Inflammatory macrophage (primary cell): ENCODE data around the gene HOMER3.
A peak's percentile ranks its signal among the peaks of the same experiment; 100 is the strongest.

ENCODE experiments used
- DNase-seq, 2 donors: peaks; one replicate each; pipeline ENCODE4 v3.0.0-alpha.2; 2020 to 2022

The HOMER3 gene

GRCh38 chr19:18900700-18901481 is 40.1 kb downstream of the HOMER3 start:
- no peak for DNase-seq

- DNase-seq: no peak
These were observed 41.1 kb downstream of the HOMER3 start for GRCh38 chr19:18899624-18900560.

GRCh38 chr19:18898607-18899408 is 42.2 kb downstream of the HOMER3 start:
- DNase-seq: no peak

GRCh38 chr19:18898081-18898606 is 42.9 kb downstream of the HOMER3 start:
- no peak for DNase-seq

GRCh38 chr19:18897094-18898029 is 43.7 kb downstream of the HOMER3 start:
- DNase-seq: no peak

GRCh38 chr19:18896421-18896841 is 44.6 kb downstream of the HOMER3 start:
- no peak for DNase-seq

- no peak for DNase-seq
These were observed 45.1 kb downstream of the HOMER3 start, which contains the start of gene CERS1 for GRCh38 chr19:18895824-18896341. CERS1 (minus strand) TSS chr19:18896158; CDS start chr19:18896072, 86 bp downstream.

- peak; percentile 26 to 47 for DNase-seq
These were observed 45.8 kb downstream of the HOMER3 start for GRCh38 chr19:18895038-18895823.

GRCh38 chr19:18894254-18895037 is 46.6 kb downstream of the HOMER3 start:
- no peak for DNase-seq

- DNase-seq: no peak
These were observed 47.3 kb downstream of the HOMER3 start for GRCh38 chr19:18893587-18894253.

GRCh38 chr19:18889949-18890745 is 50.9 kb downstream of the HOMER3 start:
- DNase-seq: no peak

GRCh38 chr19:18886972-18887371 is 54.0 kb downstream of the HOMER3 start:
- DNase-seq: no peak

- no peak for DNase-seq
These were observed 57.3 kb downstream of the HOMER3 start for GRCh38 chr19:18883526-18884304.

- no peak for DNase-seq
These were observed 59.5 kb downstream of the HOMER3 start for GRCh38 chr19:18881491-18881890.

GRCh38 chr19:18879579-18880373 is 61.2 kb downstream of the HOMER3 start:
- peak in 1 of 2 donors; percentile 5 for DNase-seq
